HEK293 (cell line): ENCODE data around the gene OR8A1.

Experiments
- CTCF ChIA-PET: fragments of 350-600 bp; formaldehyde crosslinking; extraction: SDS; loops from one replicate; lab custom pipeline; 2021; ENCODE audit warnings: antibody characterized with exemption; lab: Yijun Ruan, JAX
- POLR2A ChIA-PET: fragments of 300-600 bp; formaldehyde crosslinking; extraction: SDS; loops from one replicate; lab custom pipeline; 2020; ENCODE audit warnings: antibody characterized with exemption, inconsistent platforms; lab: Yijun Ruan, JAX
- H3K27ac ChIP-seq: fragments of 200-500 bp; sonication (Bioruptor generic); 2 replicates; pipeline ENCODE4 v1.5.1; 2014; ENCODE audit warnings: low read depth, low read length, control low read depth, inconsistent platforms; ENCODE audit errors: extremely low read depth
- H3K36me3 ChIP-seq, 2 experiments: fragments of 200-500 bp in 1 of 2; sonication (Bioruptor generic) in 1 of 2; 1 replicate in 1 of 2; 2 replicates in 1 of 2; pipeline ENCODE4 v1.5.1; 2014 to 2017; ENCODE audit warnings: inconsistent platforms in 2 of 2, low read length in 2 of 2; ENCODE audit not compliant: control insufficient read depth in 2 of 2, insufficient read depth in 1 of 2
- H3K4me1 ChIP-seq: fragments of 200-500 bp; sonication (Bioruptor generic); 2 replicates; pipeline ENCODE4 v1.5.1; 2014; ENCODE audit warnings: mild to moderate bottlenecking, low read length, inconsistent platforms; ENCODE audit not compliant: control insufficient read depth, insufficient read depth
- H3K4me3 ChIP-seq: 2 replicates; pipeline ENCODE4 v1.5.1; 2011; ENCODE audit warnings: low read depth, mild to moderate bottlenecking, control low read depth, low read length, moderate library complexity
- H3K9me3 ChIP-seq: fragments of 200-500 bp; sonication (Bioruptor generic); 2 replicates; pipeline ENCODE4 v1.5.1; 2014; ENCODE audit warnings: low read depth, low read length, inconsistent platforms; ENCODE audit not compliant: control insufficient read depth, insufficient read depth
- AEBP2 ChIP-seq: fragments of 450-650 bp; formaldehyde crosslinking; IDR thresholded peaks from 2 replicates; pipeline ENCODE4 v1.5.1; 2016; ENCODE audit warnings: missing biosample characterization, missing genetic modification characterization, borderline replicate concordance
- ELK4 ChIP-seq: IDR thresholded peaks from 2 replicates; pipeline ENCODE4 v1.6.1; 2011; ENCODE audit warnings: mild to moderate bottlenecking, low read depth, low read length, borderline replicate concordance
- HIC1 ChIP-seq: fragments of 450-650 bp; formaldehyde crosslinking; IDR thresholded peaks from 2 replicates; pipeline ENCODE4 v1.5.1; 2016; ENCODE audit warnings: missing biosample characterization, missing genetic modification characterization
- IKZF3 ChIP-seq: fragments of 450-650 bp; IDR thresholded peaks from 2 replicates; pipeline ENCODE4 v1.5.0; 2018; ENCODE audit warnings: missing biosample characterization, mild to moderate bottlenecking, missing genetic modification characterization, moderate library complexity
- INSM2 ChIP-seq: fragments of 450-650 bp; formaldehyde crosslinking; IDR thresholded peaks from 2 replicates; pipeline ENCODE4 v1.5.1; 2016; ENCODE audit warnings: missing biosample characterization, missing genetic modification characterization
- KLF1 ChIP-seq: fragments of 450-650 bp; formaldehyde crosslinking; IDR thresholded peaks from 2 replicates; pipeline ENCODE4 v1.5.1; 2016; ENCODE audit warnings: missing biosample characterization, missing genetic modification characterization
- MZF1 ChIP-seq: fragments of 450-650 bp; formaldehyde crosslinking; IDR thresholded peaks from 2 replicates; pipeline ENCODE4 v1.5.1; 2017; ENCODE audit warnings: missing biosample characterization, missing genetic modification characterization, borderline replicate concordance
- PRDM1 ChIP-seq: fragments of 450-650 bp; formaldehyde crosslinking; IDR thresholded peaks from 2 replicates; pipeline ENCODE4; 2016; ENCODE audit warnings: missing biosample characterization, missing genetic modification characterization
- SCRT2 ChIP-seq: fragments of 450-650 bp; formaldehyde crosslinking; IDR thresholded peaks from 2 replicates; pipeline ENCODE4 v1.5.1; 2016; ENCODE audit warnings: missing biosample characterization, missing genetic modification characterization
- SP3 ChIP-seq: fragments of 450-650 bp; formaldehyde crosslinking; IDR thresholded peaks from 2 replicates; pipeline ENCODE4 v1.5.1; 2016; ENCODE audit warnings: missing biosample characterization, missing genetic modification characterization
- TCF7L2 ChIP-seq: IDR thresholded peaks from 2 replicates; pipeline ENCODE4 v1.6.1; 2011; ENCODE audit warnings: low read depth, mild to moderate bottlenecking, inconsistent platforms, low read length, moderate library complexity, borderline replicate concordance
- YY1 ChIP-seq: fragments of 450-650 bp; formaldehyde crosslinking; IDR thresholded peaks from 2 replicates; pipeline ENCODE4 v1.5.1; 2018; ENCODE audit warnings: missing biosample characterization, missing genetic modification characterization
- ZBTB11 ChIP-seq: fragments of 450-650 bp; formaldehyde crosslinking; conservative IDR thresholded peaks from 2 replicates; pipeline ENCODE4 v1.5.1; 2016; ENCODE audit warnings: low read depth, missing biosample characterization, missing genetic modification characterization
- ZBTB20 ChIP-seq: fragments of 450-650 bp; formaldehyde crosslinking; IDR thresholded peaks from 2 replicates; pipeline ENCODE4 v1.5.1; 2016; ENCODE audit warnings: missing biosample characterization, missing genetic modification characterization
- ZBTB44 ChIP-seq: fragments of 450-650 bp; IDR thresholded peaks from 2 replicates; pipeline ENCODE4 v1.5.1; 2018; ENCODE audit warnings: missing biosample characterization, mild to moderate bottlenecking, missing genetic modification characterization
- ZNF10 ChIP-seq: fragments of 450-650 bp; formaldehyde crosslinking; IDR thresholded peaks from 2 replicates; pipeline ENCODE4 v1.5.1; 2017; ENCODE audit warnings: missing biosample characterization, missing genetic modification characterization
- ZNF292 ChIP-seq: fragments of 450-650 bp; formaldehyde crosslinking; IDR thresholded peaks from 2 replicates; pipeline ENCODE4 v1.5.1; 2016; ENCODE audit warnings: low read depth, missing biosample characterization, missing genetic modification characterization, borderline replicate concordance
- ZNF423 ChIP-seq: fragments of 450-650 bp; formaldehyde crosslinking; IDR thresholded peaks from 2 replicates; pipeline ENCODE4 v1.5.1; 2016; ENCODE audit warnings: missing biosample characterization, missing genetic modification characterization
- ZNF549 ChIP-seq: fragments of 450-650 bp; IDR thresholded peaks from 2 replicates; pipeline ENCODE4 v1.5.1; 2018; ENCODE audit warnings: missing biosample characterization, missing genetic modification characterization, mild to moderate bottlenecking, inconsistent platforms, moderate library complexity
- ZNF626 ChIP-seq: fragments of 450-650 bp; sonication (Bioruptor Pico); formaldehyde crosslinking; IDR thresholded peaks from 2 replicates; pipeline ENCODE4 v1.5.1; 2018; ENCODE audit warnings: missing biosample characterization, missing genetic modification characterization, inconsistent platforms
- ZNF664 ChIP-seq: fragments of 450-650 bp; formaldehyde crosslinking; IDR thresholded peaks from 2 replicates; pipeline ENCODE4 v1.5.1; 2016; ENCODE audit warnings: missing biosample characterization, missing genetic modification characterization
- ZNF670 ChIP-seq: fragments of 450-650 bp; formaldehyde crosslinking; IDR thresholded peaks from 2 replicates; pipeline ENCODE4 v1.5.1; 2016; ENCODE audit warnings: missing biosample characterization, missing genetic modification characterization, low read depth
- ZNF701 ChIP-seq: fragments of 450-650 bp; formaldehyde crosslinking; IDR thresholded peaks from 2 replicates; pipeline ENCODE4 v1.5.1; 2016; ENCODE audit warnings: missing biosample characterization, missing genetic modification characterization
- ZNF776 ChIP-seq: fragments of 450-650 bp; formaldehyde crosslinking; IDR thresholded peaks from 2 replicates; pipeline ENCODE4 v1.5.0; 2017; ENCODE audit warnings: missing biosample characterization, missing genetic modification characterization, borderline replicate concordance

OR8A1 gene

GRCh38 chr11:124595302-124595701 is 25.5 kb downstream of the OR8A1 start:
- POLR2A ChIA-PET, result no interaction called here
- Histone ChIP-seq H3K36me3 (no peaks in the 10 kb centered on the region), H3K27ac (no peak overlapping the region), H3K9me3 (no peaks in the 10 kb centered on the region), H3K4me1 (no peaks in the 10 kb centered on the region), H3K4me3 (no peak overlapping the region)
- CTCF ChIA-PET, result interaction anchor here (1.6 kb wide), 1 partner anchor 180 kb away, joined by 4 read pairs; no protein-coding TSS in a partner anchor
- TF ChIP-seq MZF1 (tag by site-specific recombination) (no peak), ZNF670 (tag by site-specific recombination) (no peak), ZBTB20 (tag by site-specific recombination) (no peak), IKZF3 (no peak), INSM2 (tag by site-specific recombination) (no peak), ZNF626 (tag by site-specific recombination) (no peak), ZBTB11 (no peak)

- no peaks in the 10 kb centered on the region for H3K4me1 ChIP-seq
- CTCF ChIA-PET, result interaction anchor here (0.6 to 1.1 kb wide), 2 partner anchors 12 to 46 kb away, joined by 3 to 5 read pairs; no protein-coding TSS in a partner anchor
- H3K27ac ChIP-seq, result no peak overlapping the region
- POLR2A ChIA-PET, result no interaction called here
- H3K36me3 ChIP-seq, result no peaks in the 10 kb centered on the region
- H3K4me3 ChIP-seq, result no peak overlapping the region
- no peaks in the 10 kb centered on the region for H3K9me3 ChIP-seq
- TF ChIP-seq TCF7L2, result no peak
- no peak for TF ChIP-seq AEBP2 (tag by site-specific recombination)
- TF ChIP-seq MZF1 (tag by site-specific recombination), result no peak
- no peak for TF ChIP-seq ZNF10 (tag by site-specific recombination)
- TF ChIP-seq ZNF549, result no peak
- no peak for TF ChIP-seq ZNF292 (tag by site-specific recombination)
- TF ChIP-seq ZNF664 (tag by site-specific recombination), result no peak
- TF ChIP-seq ZNF701, result no peak
- no peak for TF ChIP-seq ZBTB44 (tag by site-specific recombination)
- TF ChIP-seq SCRT2 (tag by site-specific recombination), result no peak
- no peak for TF ChIP-seq ELK4
- no peak for TF ChIP-seq HIC1
- TF ChIP-seq KLF1, result no peak
- no peak for TF ChIP-seq ZNF776 (tag by site-specific recombination)
- no peak for TF ChIP-seq ZNF423
- TF ChIP-seq YY1 (tag by site-specific recombination), result no peak
- TF ChIP-seq PRDM1 (tag by site-specific recombination), result no peak
- TF ChIP-seq SP3 (tag by site-specific recombination), result no peak
Observed at GRCh38 chr11:124597626-124598025, 27.8 kb downstream of the OR8A1 start.
